Non-pigmented ciliary epithelial cell (primary cell): ENCODE measurements around the gene APBB2.
"Not testable (repeated sequence)": the region's sequence is repeated elsewhere in the genome, so short reads cannot be mapped to it uniquely, and the experiment has no call there.

Experiments used
- DNase-seq: peaks from one replicate; pipeline ENCODE4 v3.0.0-alpha.2; 2010; ENCODE audit warnings: low read depth

APBB2 gene

GRCh38 chr4:41156574-41156973 lies 57.8 kb downstream of the APBB2 start:
- peak; percentile 82 for DNase-seq

- peak; percentile 81 for DNase-seq
Measured at GRCh38 chr4:41155194-41155830, 59.0 kb downstream of the APBB2 start.

- DNase-seq = no peak
Measured at GRCh38 chr4:41154814-41155177, 59.5 kb downstream of the APBB2 start.

- DNase-seq = no peak
Measured at GRCh38 chr4:41154010-41154813, 60.1 kb downstream of the APBB2 start.

- no peak for DNase-seq
Measured at GRCh38 chr4:41150401-41150800, 63.9 kb downstream of the APBB2 start.

GRCh38 chr4:41149568-41149967 lies 64.8 kb downstream of the APBB2 start:
- DNase-seq = not testable (repeated sequence)

GRCh38 chr4:41148931-41149330 lies 65.4 kb downstream of the APBB2 start:
- no peak for DNase-seq

GRCh38 chr4:41148292-41148691 lies 66.0 kb downstream of the APBB2 start:
- no peak for DNase-seq

GRCh38 chr4:41147570-41147969 lies 66.8 kb downstream of the APBB2 start:
- not testable (repeated sequence) for DNase-seq

- no peak for DNase-seq
Measured at GRCh38 chr4:41146716-41147506, 67.4 kb downstream of the APBB2 start.

GRCh38 chr4:41146196-41146595 lies 68.1 kb downstream of the APBB2 start:
- no peak for DNase-seq

- DNase-seq = no peak
Measured at GRCh38 chr4:41145571-41146078, 68.7 kb downstream of the APBB2 start.

GRCh38 chr4:41144812-41145211 lies 69.5 kb downstream of the APBB2 start:
- DNase-seq = no peak

- no peak for DNase-seq
Measured at GRCh38 chr4:41144040-41144379, 70.3 kb downstream of the APBB2 start.

GRCh38 chr4:41143311-41144039 lies 70.9 kb downstream of the APBB2 start:
- peak; percentile 90 for DNase-seq

- no peak for DNase-seq
Measured at GRCh38 chr4:41142376-41143310, 71.7 kb downstream of the APBB2 start.

GRCh38 chr4:41141900-41142299 lies 72.4 kb downstream of the APBB2 start:
- DNase-seq = no peak

- no peak for DNase-seq
Measured at GRCh38 chr4:41140410-41140809, 73.9 kb downstream of the APBB2 start.

- no peak for DNase-seq
Measured at GRCh38 chr4:41137879-41138278, 76.5 kb downstream of the APBB2 start.

- no peak for DNase-seq
Measured at GRCh38 chr4:41136456-41136855, 77.9 kb downstream of the APBB2 start.

GRCh38 chr4:41135801-41136200 lies 78.5 kb downstream of the APBB2 start:
- no peak for DNase-seq
